ENCODE results near the gene PLAAT3.
"Not testable (repeated sequence)": the region's sequence is repeated elsewhere in the genome, so short reads cannot be mapped to it uniquely, and the experiment has no call there.

Gene PLAAT3

GRCh38 chr11:63623513-63624140, 9.4 kb upstream of the PLAAT3 start:
- Histone ChIP-seq H3K9me3 (ENCODE audit: control insufficient read depth, low read length) (no peaks in the 10 kb centered on the region), H3K27me3 (replicated peaks; ENCODE audit: control insufficient read depth, insufficient read depth, low read length, poor library complexity, severe bottlenecking) (no peaks in the 10 kb centered on the region), H3K4me3 (ENCODE audit: insufficient read depth, low read depth, low read length, poor library complexity, severe bottlenecking) (no peak overlapping the region), H3K27ac (ENCODE audit: insufficient read depth, low read length, poor library complexity, severe bottlenecking) (no peak overlapping the region), H3K36me3 (ENCODE audit: control insufficient read depth, insufficient read depth, low read length) (peaks cover under 1% of the 10 kb centered on the region), H3K4me1 (ENCODE audit: control insufficient read depth, insufficient read depth, low read length, poor library complexity, severe bottlenecking) (no peaks in the 10 kb centered on the region)
- DNase-seq = no peak

- no peak for DNase-seq
- no peaks in the 10 kb centered on the region for H3K9me3 ChIP-seq (ENCODE audit: control insufficient read depth, low read length)
- H3K36me3 ChIP-seq (ENCODE audit: control insufficient read depth, insufficient read depth, low read length) = no peaks in the 10 kb centered on the region
- no peaks in the 10 kb centered on the region for H3K27me3 ChIP-seq (replicated peaks; ENCODE audit: control insufficient read depth, insufficient read depth, low read length, poor library complexity, severe bottlenecking)
- no peak overlapping the region for H3K27ac ChIP-seq (ENCODE audit: insufficient read depth, low read length, poor library complexity, severe bottlenecking)
- no peaks in the 10 kb centered on the region for H3K4me1 ChIP-seq (ENCODE audit: control insufficient read depth, insufficient read depth, low read length, poor library complexity, severe bottlenecking)
- H3K4me3 ChIP-seq (ENCODE audit: insufficient read depth, low read depth, low read length, poor library complexity, severe bottlenecking) = no peak overlapping the region
Observed at GRCh38 chr11:63622323-63622722, 8.1 kb upstream of the PLAAT3 start.

- Histone ChIP-seq H3K4me1 (ENCODE audit: control insufficient read depth, insufficient read depth, low read length, poor library complexity, severe bottlenecking) (no peaks in the 10 kb centered on the region), H3K4me3 (ENCODE audit: insufficient read depth, low read depth, low read length, poor library complexity, severe bottlenecking) (no peak overlapping the region), H3K27ac (ENCODE audit: insufficient read depth, low read length, poor library complexity, severe bottlenecking) (no peak overlapping the region), H3K36me3 (ENCODE audit: control insufficient read depth, insufficient read depth, low read length) (no peaks in the 10 kb centered on the region), H3K27me3 (replicated peaks; ENCODE audit: control insufficient read depth, insufficient read depth, low read length, poor library complexity, severe bottlenecking) (no peaks in the 10 kb centered on the region), H3K9me3 (ENCODE audit: control insufficient read depth, low read length) (no peaks in the 10 kb centered on the region)
- DNase-seq = no peak
Observed at GRCh38 chr11:63621071-63621470, 6.8 kb upstream of the PLAAT3 start.

- no peaks in the 10 kb centered on the region for H3K36me3 ChIP-seq (ENCODE audit: control insufficient read depth, insufficient read depth, low read length)
- no peak overlapping the region for H3K27ac ChIP-seq (ENCODE audit: insufficient read depth, low read length, poor library complexity, severe bottlenecking)
- no peaks in the 10 kb centered on the region for H3K9me3 ChIP-seq (ENCODE audit: control insufficient read depth, low read length)
- DNase-seq = no peak
- H3K4me1 ChIP-seq (ENCODE audit: control insufficient read depth, insufficient read depth, low read length, poor library complexity, severe bottlenecking) = no peaks in the 10 kb centered on the region
- no peak overlapping the region for H3K4me3 ChIP-seq (ENCODE audit: insufficient read depth, low read depth, low read length, poor library complexity, severe bottlenecking)
- no peaks in the 10 kb centered on the region for H3K27me3 ChIP-seq (replicated peaks; ENCODE audit: control insufficient read depth, insufficient read depth, low read length, poor library complexity, severe bottlenecking)
Observed at GRCh38 chr11:63619967-63620366, 5.7 kb upstream of the PLAAT3 start.

GRCh38 chr11:63617686-63618085, 3.5 kb upstream of the PLAAT3 start:
- not testable (repeated sequence) for H3K27ac ChIP-seq (ENCODE audit: insufficient read depth, low read length, poor library complexity, severe bottlenecking); DNase-seq; H3K9me3 ChIP-seq (ENCODE audit: control insufficient read depth, low read length); H3K36me3 ChIP-seq (ENCODE audit: control insufficient read depth, insufficient read depth, low read length); H3K27me3 ChIP-seq (replicated peaks; ENCODE audit: control insufficient read depth, insufficient read depth, low read length, poor library complexity, severe bottlenecking); H3K4me3 ChIP-seq (ENCODE audit: insufficient read depth, low read depth, low read length, poor library complexity, severe bottlenecking); H3K4me1 ChIP-seq (ENCODE audit: control insufficient read depth, insufficient read depth, low read length, poor library complexity, severe bottlenecking)

GRCh38 chr11:63616953-63617352, 2.7 kb upstream of the PLAAT3 start:
- H3K9me3 ChIP-seq (ENCODE audit: control insufficient read depth, low read length) = no peaks in the 10 kb centered on the region
- DNase-seq = no peak
- no peak overlapping the region for H3K4me3 ChIP-seq (ENCODE audit: insufficient read depth, low read depth, low read length, poor library complexity, severe bottlenecking)
- no peak overlapping the region for H3K27ac ChIP-seq (ENCODE audit: insufficient read depth, low read length, poor library complexity, severe bottlenecking)
- no peaks in the 10 kb centered on the region for H3K27me3 ChIP-seq (replicated peaks; ENCODE audit: control insufficient read depth, insufficient read depth, low read length, poor library complexity, severe bottlenecking)
- no peaks in the 10 kb centered on the region for H3K36me3 ChIP-seq (ENCODE audit: control insufficient read depth, insufficient read depth, low read length)
- H3K4me1 ChIP-seq (ENCODE audit: control insufficient read depth, insufficient read depth, low read length, poor library complexity, severe bottlenecking) = peaks cover 3% of the 10 kb centered on the region

- H3K9me3 ChIP-seq (ENCODE audit: control insufficient read depth, low read length) = no peaks in the 10 kb centered on the region
- DNase-seq = peak; percentile 5 to 15 (median 10)
- no peaks in the 10 kb centered on the region for H3K36me3 ChIP-seq (ENCODE audit: control insufficient read depth, insufficient read depth, low read length)
- H3K27ac ChIP-seq (ENCODE audit: insufficient read depth, low read length, poor library complexity, severe bottlenecking) = no peak overlapping the region
- no peaks in the 10 kb centered on the region for H3K27me3 ChIP-seq (replicated peaks; ENCODE audit: control insufficient read depth, insufficient read depth, low read length, poor library complexity, severe bottlenecking)
- H3K4me3 ChIP-seq (ENCODE audit: insufficient read depth, low read depth, low read length, poor library complexity, severe bottlenecking) = peak overlapping the region; percentile 68
- peaks cover 3% of the 10 kb centered on the region for H3K4me1 ChIP-seq (ENCODE audit: control insufficient read depth, insufficient read depth, low read length, poor library complexity, severe bottlenecking)
Observed at GRCh38 chr11:63613517-63614135, 607 bp downstream of the PLAAT3 start.

GRCh38 chr11:63612181-63612580, 2.1 kb downstream of the PLAAT3 start:
- DNase-seq = no peak
- Histone ChIP-seq H3K27ac (ENCODE audit: insufficient read depth, low read length, poor library complexity, severe bottlenecking) (no peak overlapping the region), H3K36me3 (ENCODE audit: control insufficient read depth, insufficient read depth, low read length) (no peaks in the 10 kb centered on the region), H3K9me3 (ENCODE audit: control insufficient read depth, low read length) (no peaks in the 10 kb centered on the region), H3K4me3 (ENCODE audit: insufficient read depth, low read depth, low read length, poor library complexity, severe bottlenecking) (no peak overlapping the region), H3K4me1 (ENCODE audit: control insufficient read depth, insufficient read depth, low read length, poor library complexity, severe bottlenecking) (peaks cover 3% of the 10 kb centered on the region), H3K27me3 (replicated peaks; ENCODE audit: control insufficient read depth, insufficient read depth, low read length, poor library complexity, severe bottlenecking) (no peaks in the 10 kb centered on the region)

GRCh38 chr11:63611395-63611747, 2.9 kb downstream of the PLAAT3 start:
- no peak overlapping the region for H3K4me3 ChIP-seq (ENCODE audit: insufficient read depth, low read depth, low read length, poor library complexity, severe bottlenecking)
- no peaks in the 10 kb centered on the region for H3K36me3 ChIP-seq (ENCODE audit: control insufficient read depth, insufficient read depth, low read length)
- H3K9me3 ChIP-seq (ENCODE audit: control insufficient read depth, low read length) = no peaks in the 10 kb centered on the region
- no peaks in the 10 kb centered on the region for H3K27me3 ChIP-seq (replicated peaks; ENCODE audit: control insufficient read depth, insufficient read depth, low read length, poor library complexity, severe bottlenecking)
- H3K4me1 ChIP-seq (ENCODE audit: control insufficient read depth, insufficient read depth, low read length, poor library complexity, severe bottlenecking) = peaks cover 3% of the 10 kb centered on the region
- H3K27ac ChIP-seq (ENCODE audit: insufficient read depth, low read length, poor library complexity, severe bottlenecking) = no peak overlapping the region
- no peak for DNase-seq

- Histone ChIP-seq H3K36me3 (ENCODE audit: control insufficient read depth, insufficient read depth, low read length) (no peaks in the 10 kb centered on the region), H3K4me3 (ENCODE audit: insufficient read depth, low read depth, low read length, poor library complexity, severe bottlenecking) (no peak overlapping the region), H3K9me3 (ENCODE audit: control insufficient read depth, low read length) (no peaks in the 10 kb centered on the region), H3K27ac (ENCODE audit: insufficient read depth, low read length, poor library complexity, severe bottlenecking) (no peak overlapping the region), H3K27me3 (replicated peaks; ENCODE audit: control insufficient read depth, insufficient read depth, low read length, poor library complexity, severe bottlenecking) (no peaks in the 10 kb centered on the region), H3K4me1 (ENCODE audit: control insufficient read depth, insufficient read depth, low read length, poor library complexity, severe bottlenecking) (peaks cover 3% of the 10 kb centered on the region)
- DNase-seq = no peak
Observed at GRCh38 chr11:63610604-63611394, 3.4 kb downstream of the PLAAT3 start.

All from effector memory CD4-positive, alpha-beta T cell (primary cell).